ENCODE data around the gene CRMP1. TPM values are rescaled to one million over a fixed set of nuclear protein-coding genes. Genes with fewer than 3 reads are reported as not detected.

CRMP1 gene
- total RNA-seq, 1 experiment from 2014 or later, result not detected

GRCh38 chr4:5809216-5809776 lies 83.6 kb downstream of the CRMP1 start:
- Mint-ChIP-seq H3K9me3 (ENCODE audit: low read depth, unreplicated experiment) (peaks cover 5% of the 10 kb centered on the region), H3K27ac (ENCODE audit: unreplicated experiment) (no peak overlapping the region), H3K27me3 (ENCODE audit: unreplicated experiment) (no peaks in the 10 kb centered on the region), H3K36me3 (ENCODE audit: insufficient read depth, unreplicated experiment) (no peaks in the 10 kb centered on the region), H3K4me3 (ENCODE audit: low read depth, unreplicated experiment) (no peak overlapping the region), H3K4me1 (ENCODE audit: low read depth, unreplicated experiment) (no peaks in the 10 kb centered on the region)
- BruUV-seq (replicated peaks), result no TSS peak
- CTCF ChIA-PET, result no interaction called here
- no peak for DNase-seq
- intact Hi-C loops (cut with micrococcal nuclease; ENCODE audit: unreplicated experiment), result no loop called here
- TF ChIP-seq CTCF (IDR thresholded peaks at IDR 0.05; ENCODE audit: unreplicated experiment), result no peak

- Mint-ChIP-seq H3K27ac (ENCODE audit: unreplicated experiment) (no peak overlapping the region), H3K36me3 (ENCODE audit: insufficient read depth, unreplicated experiment) (no peaks in the 10 kb centered on the region), H3K4me3 (ENCODE audit: low read depth, unreplicated experiment) (no peak overlapping the region), H3K4me1 (ENCODE audit: low read depth, unreplicated experiment) (no peaks in the 10 kb centered on the region), H3K9me3 (ENCODE audit: low read depth, unreplicated experiment) (peaks cover 2% of the 10 kb centered on the region), H3K27me3 (ENCODE audit: unreplicated experiment) (no peaks in the 10 kb centered on the region)
- intact Hi-C loops (cut with micrococcal nuclease; ENCODE audit: unreplicated experiment), result no loop called here
- no peak for DNase-seq
- BruUV-seq (replicated peaks), result no TSS peak
- no peak for TF ChIP-seq CTCF (IDR thresholded peaks at IDR 0.05; ENCODE audit: unreplicated experiment)
- CTCF ChIA-PET, result no interaction called here
Measured at GRCh38 chr4:5808081-5808741, 84.7 kb downstream of the CRMP1 start.

GRCh38 chr4:5805270-5805669 lies 87.6 kb downstream of the CRMP1 start:
- no TSS peak for BruUV-seq (replicated peaks)
- no peaks in the 10 kb centered on the region for H3K4me1 Mint-ChIP-seq (ENCODE audit: low read depth, unreplicated experiment)
- intact Hi-C loops (cut with micrococcal nuclease; ENCODE audit: unreplicated experiment), result no loop called here
- no peaks in the 10 kb centered on the region for H3K36me3 Mint-ChIP-seq (ENCODE audit: insufficient read depth, unreplicated experiment)
- H3K4me3 Mint-ChIP-seq (ENCODE audit: low read depth, unreplicated experiment), result no peak overlapping the region
- peaks cover 2% of the 10 kb centered on the region for H3K9me3 Mint-ChIP-seq (ENCODE audit: low read depth, unreplicated experiment)
- H3K27me3 Mint-ChIP-seq (ENCODE audit: unreplicated experiment), result no peaks in the 10 kb centered on the region
- no peak for TF ChIP-seq CTCF (IDR thresholded peaks at IDR 0.05; ENCODE audit: unreplicated experiment)
- H3K27ac Mint-ChIP-seq (ENCODE audit: unreplicated experiment), result no peak overlapping the region
- CTCF ChIA-PET, result no interaction called here
- DNase-seq, result no peak

GRCh38 chr4:5804656-5805055 lies 88.2 kb downstream of the CRMP1 start:
- Mint-ChIP-seq H3K9me3 (ENCODE audit: low read depth, unreplicated experiment) (peaks cover 2% of the 10 kb centered on the region), H3K36me3 (ENCODE audit: insufficient read depth, unreplicated experiment) (no peaks in the 10 kb centered on the region), H3K4me1 (ENCODE audit: low read depth, unreplicated experiment) (no peaks in the 10 kb centered on the region), H3K4me3 (ENCODE audit: low read depth, unreplicated experiment) (no peak overlapping the region), H3K27ac (ENCODE audit: unreplicated experiment) (no peak overlapping the region), H3K27me3 (ENCODE audit: unreplicated experiment) (no peaks in the 10 kb centered on the region)
- DNase-seq, result no peak
- BruUV-seq (replicated peaks), result no TSS peak
- intact Hi-C loops (cut with micrococcal nuclease; ENCODE audit: unreplicated experiment), result no loop called here
- TF ChIP-seq CTCF (IDR thresholded peaks at IDR 0.05; ENCODE audit: unreplicated experiment), result no peak
- CTCF ChIA-PET, result no interaction called here

Data from Calu3 (cell line).